ENCODE data around the gene PRR3. TPM values are rescaled to one million over a fixed set of nuclear protein-coding genes. Genes with fewer than 3 reads are reported as not detected.

PRR3 gene
- total and polyA plus RNA-seq, 2 of the 4 experiments (the other 2 are of a cell fraction), result 7.2 to 17.3 TPM

- Histone ChIP-seq H2AK9ac (replicated peaks; ENCODE audit: low read depth, low read length, poor library complexity) (no peak overlapping the region), H3K14ac (replicated peaks; ENCODE audit: low read depth, low read length) (no peak overlapping the region), H3K4me2 (ENCODE audit: low read depth, low read length) (no peak overlapping the region), H3K4me1 (ENCODE audit: control insufficient read depth, insufficient read depth, low read length) (peaks cover 6% of the 10 kb centered on the region), H2AFZ (replicated peaks; ENCODE audit: low read length, poor library complexity) (no peak overlapping the region), H4K5ac (ENCODE audit: low read depth, low read length) (no peak overlapping the region), H3K9ac (ENCODE audit: low read depth, low read length) (no peak overlapping the region), H3K79me1 (ENCODE audit: low read depth in 1 of 2, low read length in 2 of 2) (peaks cover 35 to 59% of the 10 kb centered on the region in 2 experiments), H3K4ac (ENCODE audit: low read depth, low read length) (no peak overlapping the region), H2BK20ac (ENCODE audit: low read depth, low read length) (no peak overlapping the region), H2BK120ac (ENCODE audit: low read depth, low read length) (no peak overlapping the region), H3K23ac (ENCODE audit: low read depth, low read length) (no peak overlapping the region), H3K36me3 (ENCODE audit: control insufficient read depth, insufficient read depth, low read length) (peaks cover 34% of the 10 kb centered on the region), H3K4me3 (ENCODE audit: insufficient read depth, low read depth, low read length) (no peak overlapping the region), H4K91ac (ENCODE audit: insufficient read depth, low read depth, low read length) (no peak overlapping the region), H3K27me3 (ENCODE audit: control insufficient read depth, insufficient read depth, low read length) (no peaks in the 10 kb centered on the region), H3K9me1 (ENCODE audit: insufficient read depth, low read length) (peaks cover 10% of the 10 kb centered on the region; the same call in 1 of the 2 replicates), H2AK5ac (ENCODE audit: low read depth, low read length) (no peak overlapping the region), H3K56ac (ENCODE audit: extremely low read depth, insufficient read depth, low read length) (no peak overlapping the region), H3K27ac (ENCODE audit: insufficient read depth, low read length) (no peak overlapping the region), H3K9me3 (ENCODE audit: control insufficient read depth, insufficient read depth, low read length) (no peaks in the 10 kb centered on the region), H3K18ac (ENCODE audit: low read depth, low read length) (no peak overlapping the region), H2BK5ac (ENCODE audit: low read depth, low read length, poor library complexity, severe bottlenecking) (no peak overlapping the region), H4K8ac (ENCODE audit: low read depth in 2 of 2, low read length in 2 of 2) (no peak overlapping the region), H4K20me1 (ENCODE audit: insufficient read depth, low read length) (peaks cover 57% of the 10 kb centered on the region), H2BK15ac (ENCODE audit: low read depth, low read length) (no peak overlapping the region)
- intact Hi-C loops (cut with micrococcal nuclease) (no loop called here), dilution Hi-C loops (cut with HindIII; ENCODE audit: low sequenced_read_pairs, unreplicated experiment) (no loop called here), in situ Hi-C loops (cut with MboI; ENCODE audit: low sequenced_read_pairs) (no loop called here)
- BruUV-seq (replicated peaks), result no TSS peak
- DNase-seq, result no peak
- TF ChIP-seq NFE2L2 (IDR thresholded peaks at IDR 0.05; ENCODE audit: low read depth, low read length), result no peak
- no peak for TF ChIP-seq RAD21 (IDR thresholded peaks at IDR 0.05; ENCODE audit: low read length)
- TF ChIP-seq FOS (IDR thresholded peaks at IDR 0.05; ENCODE audit: low read depth, low read length), result no peak
- no peak for TF ChIP-seq RCOR1 (IDR thresholded peaks at IDR 0.05; ENCODE audit: insufficient replicate concordance, low read length)
- TF ChIP-seq MXI1 (IDR thresholded peaks at IDR 0.05; ENCODE audit: borderline replicate concordance, low read depth, low read length), result no peak
- TF ChIP-seq MAFK (IDR thresholded peaks at IDR 0.05; ENCODE audit: low read depth, low read length), result no peak
- TF ChIP-seq CTCF (conservative IDR thresholded peaks at IDR 0.05; ENCODE audit: low read depth, low read length), result no peak
- no peak for TF ChIP-seq POLR2A (IDR thresholded peaks at IDR 0.05; ENCODE audit: low read depth, low read length)
- no peak for TF ChIP-seq RFX5 (IDR thresholded peaks at IDR 0.05; ENCODE audit: low read depth, low read length)
- no peak for TF ChIP-seq BHLHE40 (IDR thresholded peaks at IDR 0.05; ENCODE audit: low read depth, low read length)
- no peak for TF ChIP-seq USF2 (IDR thresholded peaks at IDR 0.05; ENCODE audit: low read depth, low read length)
- no peak for TF ChIP-seq CHD1 (IDR thresholded peaks at IDR 0.05; ENCODE audit: low read depth, low read length)
- no peak for TF ChIP-seq CEBPB (IDR thresholded peaks at IDR 0.05; ENCODE audit: low read depth, low read length)
- TF ChIP-seq SMC3 (IDR thresholded peaks at IDR 0.05; ENCODE audit: low read depth, low read length), result no peak
- no peak for TF ChIP-seq ELK1 (IDR thresholded peaks at IDR 0.05; ENCODE audit: borderline replicate concordance, low read depth, low read length)
- no peak for TF ChIP-seq MAZ (IDR thresholded peaks at IDR 0.05; ENCODE audit: borderline replicate concordance, low read depth, low read length)
- no CpG with 5 or more reads among the region's 2 CpGs for WGBS, 2 experiments (ENCODE audit: extremely low coverage in 2 of 2, insufficient read length in 1 of 2)
- ChIA-PET POLR2A (ENCODE audit: unreplicated experiment) (interaction anchor here (0.9 to 1.0 kb wide), 2 partner anchors 71 to 103 kb away, joined by 3 to 4 read pairs; no protein-coding TSS in a partner anchor), CTCF (interaction anchor here (0.9 to 1.8 kb wide), 2 partner anchors 11 to 15 kb away, joined by 3 to 6 read pairs; no protein-coding TSS in a partner anchor)
- ATAC-seq (ENCODE audit: low read depth), result no peak
Measured at GRCh38 chr6:30611856-30612194, 54.7 kb downstream of the PRR3 start.
